NCI-H2227 (cell line): Measurements from ENCODE around the gene WDR31.
A peak's percentile ranks its signal among the peaks of the same experiment; 100 is the strongest.
"Not testable (repeated sequence)": the region's sequence is repeated elsewhere in the genome, so short reads cannot be mapped to it uniquely, and the experiment has no call there.

Experiments used
- DNase-seq: peaks from one replicate; lab custom pipeline; 2025; ENCODE audit not compliant: unreplicated experiment; lab: John Stamatoyannopoulos, UW

WDR31 gene

GRCh38 chr9:113298924-113299770 is 40.9 kb downstream of the WDR31 start:
- no peak for DNase-seq

- DNase-seq: no peak
These were observed 41.8 kb downstream of the WDR31 start for GRCh38 chr9:113298311-113298710.

GRCh38 chr9:113296796-113297558 is 43.1 kb downstream of the WDR31 start:
- no peak for DNase-seq

- not testable (repeated sequence) for DNase-seq
These were observed 43.8 kb downstream of the WDR31 start for GRCh38 chr9:113296247-113296646.

GRCh38 chr9:113293285-113293878 is 46.7 kb downstream of the WDR31 start:
- no peak for DNase-seq

GRCh38 chr9:113290052-113290607 is 49.9 kb downstream of the WDR31 start:
- no peak for DNase-seq

GRCh38 chr9:113289091-113289490 is 51.0 kb downstream of the WDR31 start:
- no peak for DNase-seq

- no peak for DNase-seq
These were observed 58.7 kb downstream of the WDR31 start for GRCh38 chr9:113281356-113281755.

GRCh38 chr9:113278840-113279239 is 61.2 kb downstream of the WDR31 start:
- DNase-seq: no peak

GRCh38 chr9:113275157-113276131 is 64.6 kb downstream of the WDR31 start, which contains the start of the genes CDC26 and PRPF4:
TSS of gene CDC26 (minus strand) at chr9:113275572. CDS start at chr9:113272507, 3,065 bp downstream.
TSS of gene PRPF4 (plus strand) at chr9:113275658. CDS start at chr9:113275744, 86 bp downstream.
- peak; percentile 97 for DNase-seq

- peak; percentile 77 for DNase-seq
These were observed 65.5 kb downstream of the WDR31 start for GRCh38 chr9:113274474-113275156.

- no peak for DNase-seq
These were observed 70.2 kb downstream of the WDR31 start for GRCh38 chr9:113269871-113270270.

GRCh38 chr9:113269355-113269754 is 70.7 kb downstream of the WDR31 start:
- DNase-seq: no peak

GRCh38 chr9:113267911-113268566 is 72.0 kb downstream of the WDR31 start:
- no peak for DNase-seq

GRCh38 chr9:113266174-113266573 is 73.9 kb downstream of the WDR31 start:
- no peak for DNase-seq
